Measurements from ENCODE around the gene SPSB2.

GRCh38 chr12:6863586-6864321 lies 9.3 kb downstream of the SPSB2 start:
- TF ChIP-seq CTCF (IDR thresholded peaks at IDR 0.05) (no peak), POLR2A (IDR thresholded peaks at IDR 0.05) (no peak)
